Progenitor cell of endocrine pancreas (in vitro differentiated cells): Measurements from ENCODE around the gene LENEP. TPM values are rescaled to one million over a fixed set of nuclear protein-coding genes. Genes with fewer than 3 reads are reported as not detected.
"Not testable (repeated sequence)": the region's sequence is repeated elsewhere in the genome, so short reads cannot be mapped to it uniquely, and the experiment has no call there.

Experiments
- DNase-seq: peaks from one replicate; pipeline ENCODE4 v3.0.0; 2021; ENCODE audit warnings: low spot score; ENCODE audit not compliant: unreplicated experiment
- H3K27ac Mint-ChIP-seq: 2 replicates; pipeline ENCODE4 v1.8.0; 2021; ENCODE audit warnings: mild to moderate bottlenecking, moderate library complexity, mixed read lengths
- H3K27me3 Mint-ChIP-seq: 2 replicates; pipeline ENCODE4 v1.8.0; 2021; ENCODE audit warnings: mixed read lengths
- H3K36me3 Mint-ChIP-seq: 2 replicates; pipeline ENCODE4 v1.8.0; 2022; ENCODE audit warnings: mixed read lengths; ENCODE audit not compliant: insufficient read depth
- H3K4me1 Mint-ChIP-seq: 2 replicates; pipeline ENCODE4 v1.8.0; 2021; ENCODE audit warnings: low read depth, mixed read lengths
- H3K4me3 Mint-ChIP-seq: 2 replicates; pipeline ENCODE4 v1.8.0; 2021; ENCODE audit warnings: low read depth, mild to moderate bottlenecking, moderate library complexity, mixed read lengths
- H3K9me3 Mint-ChIP-seq: 2 replicates; pipeline ENCODE4 v1.8.0; 2021; ENCODE audit warnings: low read depth, mixed read lengths
- total RNA-seq: library from RNA; stranded (reverse); gene quantifications from 2 replicates; pipeline ENCODE4 v1.2.1, GENCODE V29; 2021
- TF ChIP-seq, protein P1 (sequence below): fragments of 200-600 bp; sonication (generic); IDR thresholded peaks from one replicate; pipeline ENCODE4 v1.5.0; 2021; ENCODE audit warnings: antibody characterized with exemption, mild to moderate bottlenecking; ENCODE audit not compliant: unreplicated experiment

LENEP gene
- total RNA-seq, 1 donor from 2014 or later, result 0.84 TPM

DNA sequence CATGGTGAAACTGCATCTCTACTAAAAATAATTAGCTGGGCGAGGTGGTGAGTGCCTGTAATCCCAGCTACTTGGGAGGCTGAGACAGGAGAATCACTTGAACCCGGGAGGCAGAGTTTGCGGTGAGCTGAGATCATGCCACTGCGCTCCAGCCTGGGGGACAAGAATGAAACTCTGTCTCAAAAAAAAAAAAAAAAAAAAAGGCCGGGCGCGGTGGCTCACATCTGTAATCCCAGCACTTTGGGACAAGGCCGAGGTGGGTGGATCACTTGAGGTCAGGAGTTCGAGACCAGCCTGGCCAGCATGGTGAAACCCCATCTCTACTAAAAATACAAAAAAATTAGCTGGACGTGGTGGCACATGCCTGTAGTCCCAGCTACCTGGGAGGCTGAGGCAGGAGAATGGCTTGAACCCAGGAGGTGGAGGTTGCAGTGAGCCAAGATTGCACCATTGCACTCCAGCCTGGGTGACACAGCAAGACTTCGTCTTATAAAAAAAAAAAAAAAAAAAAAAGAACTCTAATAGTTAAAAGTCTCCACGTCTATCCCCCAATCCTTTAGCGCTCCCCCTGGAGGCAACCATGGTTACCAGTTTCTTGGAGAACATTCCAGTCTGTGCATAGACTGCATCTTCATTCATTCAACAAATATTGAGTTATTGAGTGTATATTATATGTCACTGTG, 2.1 kb downstream of the LENEP start:
- H3K36me3 Mint-ChIP-seq, DNase-seq, H3K4me1 Mint-ChIP-seq, H3K9me3 Mint-ChIP-seq, H3K27me3 Mint-ChIP-seq, H3K4me3 Mint-ChIP-seq: not testable (repeated sequence)
- H3K27ac Mint-ChIP-seq, result peak overlapping the region; percentile 33
- TF ChIP-seq, protein P1, sequence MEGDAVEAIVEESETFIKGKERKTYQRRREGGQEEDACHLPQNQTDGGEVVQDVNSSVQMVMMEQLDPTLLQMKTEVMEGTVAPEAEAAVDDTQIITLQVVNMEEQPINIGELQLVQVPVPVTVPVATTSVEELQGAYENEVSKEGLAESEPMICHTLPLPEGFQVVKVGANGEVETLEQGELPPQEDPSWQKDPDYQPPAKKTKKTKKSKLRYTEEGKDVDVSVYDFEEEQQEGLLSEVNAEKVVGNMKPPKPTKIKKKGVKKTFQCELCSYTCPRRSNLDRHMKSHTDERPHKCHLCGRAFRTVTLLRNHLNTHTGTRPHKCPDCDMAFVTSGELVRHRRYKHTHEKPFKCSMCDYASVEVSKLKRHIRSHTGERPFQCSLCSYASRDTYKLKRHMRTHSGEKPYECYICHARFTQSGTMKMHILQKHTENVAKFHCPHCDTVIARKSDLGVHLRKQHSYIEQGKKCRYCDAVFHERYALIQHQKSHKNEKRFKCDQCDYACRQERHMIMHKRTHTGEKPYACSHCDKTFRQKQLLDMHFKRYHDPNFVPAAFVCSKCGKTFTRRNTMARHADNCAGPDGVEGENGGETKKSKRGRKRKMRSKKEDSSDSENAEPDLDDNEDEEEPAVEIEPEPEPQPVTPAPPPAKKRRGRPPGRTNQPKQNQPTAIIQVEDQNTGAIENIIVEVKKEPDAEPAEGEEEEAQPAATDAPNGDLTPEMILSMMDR, result peak; percentile 44

DNA sequence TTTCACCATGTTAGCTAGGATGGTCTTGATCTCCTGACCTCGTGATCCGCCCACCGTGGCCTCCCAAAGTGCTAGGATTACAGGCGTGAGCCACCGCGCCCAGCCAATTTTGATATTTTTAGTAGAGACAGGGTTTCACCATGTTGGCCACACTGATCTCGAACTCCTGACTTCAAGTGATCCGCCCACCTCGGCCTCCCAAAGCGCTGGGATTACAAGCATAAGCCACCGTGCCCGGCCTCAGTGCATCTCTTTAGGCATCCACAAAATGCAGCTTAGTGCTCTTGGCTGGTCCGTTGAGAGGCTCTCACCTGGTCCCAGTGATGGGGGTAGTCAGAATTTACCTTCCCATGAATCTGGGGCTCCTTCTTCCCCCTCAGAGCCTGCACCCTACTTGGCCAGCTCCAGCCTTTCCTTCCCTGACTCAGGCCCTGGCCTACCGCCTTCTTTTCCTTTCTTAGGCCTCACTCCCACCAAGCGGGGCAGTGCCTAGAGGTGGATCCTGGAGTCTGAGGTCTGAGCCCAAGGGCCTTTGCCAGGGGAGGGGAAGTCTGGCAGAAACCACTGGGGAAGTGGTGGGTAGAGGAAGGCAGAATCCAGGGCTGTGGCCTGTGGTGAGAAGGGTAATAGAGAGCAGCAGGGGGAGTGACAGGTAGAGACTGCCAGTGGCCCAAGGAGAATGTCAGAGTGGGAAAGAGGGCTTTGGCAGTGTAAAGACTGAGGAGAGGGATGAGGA, 3.7 kb downstream of the LENEP start:
- Mint-ChIP-seq H3K27me3 (no peaks in the 10 kb centered on the region), H3K27ac (no peak overlapping the region), H3K4me3 (no peak overlapping the region), H3K4me1 (peaks cover 7% of the 10 kb centered on the region), H3K9me3 (no peaks in the 10 kb centered on the region), H3K36me3 (no peaks in the 10 kb centered on the region)
- TF ChIP-seq, protein P1, result no peak
- no peak for DNase-seq

DNA sequence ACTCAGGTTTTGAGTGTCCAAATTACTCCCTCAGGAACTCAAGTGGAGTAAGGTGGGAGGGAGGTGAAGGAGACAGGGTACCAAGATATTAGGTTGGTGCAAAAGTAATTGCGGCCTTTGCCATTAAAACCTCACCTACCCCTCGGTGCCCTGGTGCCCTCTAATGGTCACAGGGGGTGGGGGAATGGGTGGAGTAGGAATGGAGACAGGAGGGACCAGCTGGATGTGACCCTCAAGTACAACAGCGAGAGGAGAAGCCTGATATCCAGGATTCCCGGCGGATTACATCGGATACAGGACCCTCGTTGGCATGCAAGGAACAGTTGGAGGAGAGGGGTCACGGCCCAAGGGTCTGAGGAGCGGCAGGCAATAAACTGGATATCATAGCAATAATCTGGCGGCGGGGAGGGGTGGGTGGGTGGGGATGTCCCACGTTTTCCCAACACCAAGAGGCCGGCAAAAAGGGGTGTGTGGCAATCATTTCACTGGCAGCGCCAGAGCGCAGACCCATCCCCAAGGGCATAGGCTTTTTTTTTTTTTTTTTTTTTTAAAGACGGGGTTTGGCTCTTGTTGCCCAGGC, 4.9 kb downstream of the LENEP start:
- TF ChIP-seq, protein P1, result no peak
- H3K27me3 Mint-ChIP-seq, result no peaks in the 10 kb centered on the region
- no peak overlapping the region for H3K4me3 Mint-ChIP-seq
- no peak for DNase-seq
- peaks cover 7% of the 10 kb centered on the region for H3K4me1 Mint-ChIP-seq
- H3K36me3 Mint-ChIP-seq, result no peaks in the 10 kb centered on the region
- no peaks in the 10 kb centered on the region for H3K9me3 Mint-ChIP-seq
- no peak overlapping the region for H3K27ac Mint-ChIP-seq

DNA sequence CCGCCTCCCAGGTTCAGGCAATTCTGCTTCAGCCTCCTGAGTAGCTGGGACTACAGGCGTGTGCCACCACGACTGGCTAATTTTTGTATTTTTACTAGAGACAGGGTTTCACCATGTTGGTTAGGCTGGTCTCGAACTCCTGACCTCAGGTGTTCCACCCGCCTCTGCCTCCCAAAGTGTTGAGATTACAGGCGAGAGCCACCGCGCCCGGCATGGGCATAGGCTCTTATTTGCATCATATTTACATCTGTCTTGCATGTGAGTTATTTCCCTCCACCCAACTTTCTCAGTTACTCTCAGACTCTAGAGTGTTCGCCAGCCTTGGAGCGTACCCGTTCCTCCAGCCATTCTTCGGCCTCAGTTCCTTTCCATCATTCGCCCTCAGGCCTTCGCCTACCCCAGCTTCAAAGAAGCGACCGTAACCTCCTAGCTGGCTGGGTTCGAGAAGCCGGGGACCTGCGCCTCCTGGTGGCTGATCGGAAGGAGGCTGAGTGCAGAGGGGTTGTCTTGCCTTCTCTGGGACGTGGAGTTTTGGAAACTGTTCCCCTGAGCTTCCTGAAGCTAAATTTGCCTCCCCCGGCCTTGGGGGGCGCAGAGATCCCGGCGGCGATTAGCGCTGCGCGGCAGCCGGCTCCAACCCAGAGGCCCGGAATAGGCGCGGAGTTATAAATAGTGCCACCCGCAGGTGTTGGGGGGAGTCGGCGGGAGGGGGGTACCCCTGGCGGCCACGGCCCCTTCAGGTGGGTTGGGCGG, 5.6 kb downstream of the LENEP start:
- Mint-ChIP-seq H3K36me3 (no peaks in the 10 kb centered on the region), H3K4me3 (peak overlapping the region; percentile 63), H3K27ac (peak overlapping the region; percentile 76), H3K9me3 (no peaks in the 10 kb centered on the region), H3K27me3 (no peaks in the 10 kb centered on the region), H3K4me1 (peaks cover 7% of the 10 kb centered on the region)
- TF ChIP-seq, protein P1, result peak; percentile 78
- DNase-seq, result peak; percentile 47
